ENCODE results near the gene UCP3.

Gene UCP3

DNA sequence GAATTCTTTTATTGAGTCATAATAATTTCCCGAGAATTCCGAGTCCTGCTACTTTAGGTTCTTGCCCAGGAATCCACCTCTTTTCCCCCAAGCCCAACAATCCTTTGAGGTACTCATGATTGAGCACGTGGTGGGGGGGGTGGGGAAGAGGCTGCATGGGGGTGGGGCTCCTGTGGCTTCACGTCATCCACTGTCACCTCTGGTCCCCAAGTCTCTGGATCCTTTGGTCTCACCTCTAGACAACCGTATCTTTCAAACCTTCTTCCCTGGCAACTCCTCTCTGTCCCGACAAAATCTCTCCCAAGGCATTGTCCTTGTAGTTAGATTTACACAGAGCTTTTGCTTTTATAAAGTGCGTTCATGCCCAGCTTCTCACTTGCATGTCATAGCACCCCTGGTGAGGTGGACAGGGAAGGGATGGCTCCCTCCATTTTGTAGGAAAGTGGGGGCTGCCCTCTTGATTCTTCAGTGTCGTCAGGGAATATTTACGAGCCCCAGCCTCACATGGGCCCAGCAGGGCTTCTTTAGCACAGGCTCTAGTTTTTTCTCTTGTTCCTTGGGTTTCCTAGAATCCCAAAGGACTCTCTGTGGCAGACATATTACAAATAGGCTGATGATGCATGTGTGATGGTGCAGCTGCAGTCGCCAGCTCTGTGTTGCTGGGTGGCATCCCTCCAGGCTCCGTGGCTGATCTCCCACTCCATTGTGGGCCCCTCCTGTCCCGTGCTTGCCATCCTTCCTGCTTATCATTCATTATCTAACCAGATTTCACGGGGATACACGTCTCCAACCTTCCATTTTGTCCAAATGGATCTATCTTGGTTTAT is 8.4 kb downstream of the UCP3 start:
- no peak for TF ChIP-seq CTCF (IDR thresholded peaks at IDR 0.05; ENCODE audit: control insufficient read depth, extremely low read depth, insufficient read depth)
- DNase-seq (ENCODE audit: low read depth): no peak

DNA sequence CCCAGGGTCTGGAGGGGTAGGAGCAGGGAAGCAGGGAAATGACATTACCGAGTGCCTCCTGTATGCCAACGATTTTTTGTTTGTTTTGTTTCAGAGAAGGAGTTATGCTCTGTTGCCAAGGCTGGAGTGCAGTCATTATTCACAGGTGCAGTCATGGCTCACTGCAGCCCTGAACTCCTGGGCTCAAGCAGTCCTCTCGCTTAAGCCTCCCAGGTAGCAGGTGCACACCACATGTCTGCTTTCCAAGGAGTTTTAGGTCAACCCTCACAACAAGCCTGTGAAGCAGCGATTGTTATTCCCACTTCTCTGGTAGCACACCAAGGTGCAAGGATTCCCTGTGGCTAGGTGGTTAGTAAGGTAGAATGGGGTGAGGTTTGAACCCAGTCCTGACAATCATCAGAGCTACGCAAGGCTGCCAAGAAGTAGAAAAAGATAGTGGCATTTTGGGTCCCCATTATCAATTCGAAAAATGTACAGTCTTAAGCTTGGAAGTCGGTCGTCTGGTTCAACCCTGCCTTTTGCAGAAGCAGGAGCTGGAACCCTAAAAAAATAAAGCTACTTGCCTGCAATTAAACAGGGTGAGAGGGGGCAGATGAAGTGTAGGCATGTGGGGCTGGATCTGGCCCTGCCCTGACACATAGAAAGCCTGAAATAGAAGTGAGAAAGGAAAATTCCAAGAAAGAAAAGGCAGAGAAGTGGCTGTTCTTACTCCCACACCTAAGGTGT is 9.1 kb downstream of the UCP3 start:
- TF ChIP-seq CTCF (IDR thresholded peaks at IDR 0.05; ENCODE audit: control insufficient read depth, extremely low read depth, insufficient read depth): no peak
- peak; percentile 18 for DNase-seq (ENCODE audit: low read depth)
- H3K4me3 ChIP-seq (ENCODE audit: low read depth, low read length): no peak overlapping the region

More for the DNA sequence above, 8.4 kb downstream of the UCP3 start:
- H3K4me3 ChIP-seq (ENCODE audit: low read depth, low read length): no peak overlapping the region

- TF ChIP-seq CTCF (IDR thresholded peaks at IDR 0.05; ENCODE audit: control insufficient read depth, extremely low read depth, insufficient read depth): no peak
- DNase-seq (ENCODE audit: low read depth): no peak
- no peak overlapping the region for H3K4me3 ChIP-seq (ENCODE audit: low read depth, low read length)
Observed at GRCh38 chr11:73998846-73999575, 9.9 kb downstream of the UCP3 start.

DNA sequence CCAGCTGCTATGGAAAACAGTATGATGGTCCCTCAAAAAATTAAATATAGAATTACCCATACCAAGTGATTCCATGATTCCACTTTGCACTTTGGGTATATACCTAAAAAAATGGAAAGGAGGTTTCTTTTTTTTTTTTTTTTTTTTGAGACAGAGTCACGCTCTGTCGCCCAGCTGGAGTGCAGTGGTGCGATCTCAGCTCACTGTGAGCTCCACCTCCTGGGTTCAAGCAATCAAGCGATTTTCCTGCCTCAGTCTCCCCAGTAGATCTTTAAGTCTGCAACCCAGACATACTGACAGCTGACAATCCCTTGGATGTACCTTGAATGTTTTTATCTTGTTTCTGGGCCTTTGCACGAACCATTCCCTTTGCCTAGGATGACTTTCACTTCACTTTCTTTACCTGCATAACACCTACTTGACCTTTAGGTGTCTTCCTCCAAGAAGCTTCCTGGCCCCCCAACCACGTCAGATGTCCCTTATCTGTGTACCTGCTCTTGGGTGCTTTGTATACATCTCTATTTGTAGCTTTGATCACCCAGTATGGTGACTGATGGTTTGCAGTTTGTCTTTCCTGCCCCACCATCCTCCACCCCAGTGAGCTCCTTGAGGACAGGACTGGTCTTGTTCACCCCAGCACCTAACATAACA is 11.6 kb downstream of the UCP3 start:
- no peak overlapping the region for H3K4me3 ChIP-seq (ENCODE audit: low read depth, low read length)
- no peak for TF ChIP-seq CTCF (IDR thresholded peaks at IDR 0.05; ENCODE audit: control insufficient read depth, extremely low read depth, insufficient read depth)
- no peak for DNase-seq (ENCODE audit: low read depth)

- DNase-seq (ENCODE audit: low read depth): peak; percentile 83
- no peak overlapping the region for H3K4me3 ChIP-seq (ENCODE audit: low read depth, low read length)
- no peak for TF ChIP-seq CTCF (IDR thresholded peaks at IDR 0.05; ENCODE audit: control insufficient read depth, extremely low read depth, insufficient read depth)
Observed at GRCh38 chr11:73996161-73996747, 12.6 kb downstream of the UCP3 start.

- H3K4me3 ChIP-seq (ENCODE audit: low read depth, low read length): no peak overlapping the region
- DNase-seq (ENCODE audit: low read depth): no peak
- no peak for TF ChIP-seq CTCF (IDR thresholded peaks at IDR 0.05; ENCODE audit: control insufficient read depth, extremely low read depth, insufficient read depth)
Observed at GRCh38 chr11:73995731-73996130, 13.2 kb downstream of the UCP3 start.

Data from LNCaP clone FGC (cell line).